ENCODE results near the gene GALNT6.

DNA sequence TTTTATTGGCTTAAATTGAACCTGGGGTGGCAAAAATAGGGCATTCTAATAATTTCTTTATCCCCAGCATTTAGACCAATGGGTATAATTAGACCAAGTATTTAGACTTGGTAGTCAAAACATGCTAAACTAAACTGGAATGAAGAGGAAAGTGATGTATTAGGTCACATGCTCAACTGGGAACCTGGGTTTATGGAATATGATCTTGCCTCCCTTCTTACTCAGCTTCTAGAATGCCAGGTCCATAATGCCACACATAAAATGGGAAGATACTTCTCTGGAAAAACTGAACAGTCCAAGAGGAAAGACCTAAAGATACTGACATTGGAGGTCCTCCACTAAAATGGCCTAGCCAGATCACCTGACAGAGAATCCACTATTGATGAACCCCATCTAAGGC is 61.0 kb downstream of the GALNT6 start:
- TF ChIP-seq EZH2 (IDR thresholded peaks at IDR 0.05; ENCODE audit: insufficient read depth, poor library complexity, severe bottlenecking) (no peak), EZH2phosphoT487 (IDR thresholded peaks at IDR 0.05; ENCODE audit: insufficient read depth, low read depth) (no peak)

Data from GM23248 (cell line).